Measurements from ENCODE around the gene PADI4.

GRCh38 chr1:17289721-17290120, 18.3 kb upstream of the PADI4 start:
- TF ChIP-seq CTCF (IDR thresholded peaks at IDR 0.05), result no peak
- no peak for TF ChIP-seq POLR2A (IDR thresholded peaks at IDR 0.05)

All from prostate gland (tissue), 2 donors.